Erythroblast (primary cell): Measurements from ENCODE around the gene ZFX.
"Not testable (repeated sequence)": the region's sequence is repeated elsewhere in the genome, so short reads cannot be mapped to it uniquely, and the experiment has no call there.

Experiments used
- DNase-seq, 2 experiments: peaks; one replicate each; lab custom pipeline; 2025; lab: John Stamatoyannopoulos, UW
- GATA1 ChIP-seq: IDR thresholded peaks from 2 replicates; pipeline ENCODE4 v1.6.1; 2011; ENCODE audit warnings: low read depth, mild to moderate bottlenecking, control low read depth, low read length, moderate library complexity
- POLR2A ChIP-seq: IDR thresholded peaks from 2 replicates; pipeline ENCODE4 v1.6.1; 2011; ENCODE audit warnings: mild to moderate bottlenecking, low read length

Gene ZFX

DNA sequence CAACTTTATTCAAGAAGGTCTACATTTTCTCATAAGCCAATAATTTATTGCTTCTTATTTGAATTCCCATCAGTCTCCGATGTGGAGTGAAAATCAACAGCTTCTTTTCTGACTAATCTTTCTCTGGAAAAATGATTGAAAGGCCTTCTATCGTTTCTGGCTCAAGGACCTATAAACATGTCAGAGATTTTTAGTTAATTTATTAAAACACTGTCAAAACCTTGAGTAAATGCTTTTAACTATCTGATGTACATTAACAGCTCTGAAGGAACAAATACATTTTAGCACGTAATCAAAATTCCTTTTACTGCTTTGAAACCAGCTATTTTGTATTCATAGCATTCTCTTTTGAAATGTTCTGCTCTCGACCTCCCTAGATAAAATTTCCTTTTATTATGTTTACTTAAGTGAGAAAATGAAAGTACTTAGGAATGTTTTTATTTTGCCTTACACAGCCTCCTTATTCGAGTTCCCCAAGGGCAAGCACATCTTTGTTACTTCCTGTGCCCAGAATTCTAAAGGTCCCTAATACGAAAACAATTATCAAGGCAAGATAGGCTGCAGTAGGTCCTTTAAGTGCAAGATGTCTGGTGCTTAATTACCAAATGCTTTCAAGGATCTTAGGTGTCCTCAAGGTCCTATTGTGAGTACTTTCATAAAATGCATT, 3.1 kb upstream of the ZFX start:
- TF ChIP-seq GATA1, result no peak
- no peak for TF ChIP-seq POLR2A
- DNase-seq, result peak; percentile 10

DNA sequence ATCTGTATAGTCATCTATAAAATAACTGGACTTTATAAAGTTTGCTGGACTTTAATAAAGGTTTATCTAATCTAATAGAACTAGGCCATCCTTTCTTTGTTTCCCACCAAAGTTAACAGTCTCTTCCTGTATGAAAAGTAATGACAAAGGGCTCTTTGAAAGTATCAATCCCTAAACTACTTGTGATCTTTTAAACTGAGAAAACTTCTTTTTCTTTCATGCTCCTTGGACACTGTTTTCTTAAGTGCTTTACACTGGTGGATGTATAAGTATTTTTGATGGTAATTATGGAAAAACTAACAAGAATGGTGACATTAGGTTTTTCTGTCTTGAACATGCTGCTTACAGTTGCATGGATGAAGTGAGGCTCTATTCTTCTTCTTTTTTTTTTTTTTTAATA, 2.4 kb upstream of the ZFX start:
- TF ChIP-seq POLR2A, result no peak
- no peak for TF ChIP-seq GATA1
- DNase-seq, result no peak

DNA sequence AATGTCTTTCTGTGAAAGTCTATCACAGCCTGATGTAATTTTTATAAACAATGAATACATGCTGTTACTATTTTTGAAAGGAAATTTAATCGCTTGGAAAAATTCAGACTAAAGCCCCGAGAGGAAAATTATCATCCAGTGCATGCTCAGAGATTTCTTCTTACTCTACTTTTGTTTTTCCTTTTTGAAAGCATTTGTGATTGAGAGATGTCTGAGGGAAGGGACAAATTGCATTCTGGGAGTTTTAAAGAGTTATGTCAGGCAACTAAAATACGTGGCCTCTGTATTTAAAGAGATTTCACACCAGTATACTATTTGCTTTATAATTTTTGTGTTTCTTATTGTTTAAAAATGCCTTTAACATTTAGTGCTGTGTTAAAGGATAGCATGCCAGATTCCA, 1.4 kb upstream of the ZFX start:
- TF ChIP-seq POLR2A, result no peak
- TF ChIP-seq GATA1, result no peak
- DNase-seq, result peak; percentile 3 to 19

DNA sequence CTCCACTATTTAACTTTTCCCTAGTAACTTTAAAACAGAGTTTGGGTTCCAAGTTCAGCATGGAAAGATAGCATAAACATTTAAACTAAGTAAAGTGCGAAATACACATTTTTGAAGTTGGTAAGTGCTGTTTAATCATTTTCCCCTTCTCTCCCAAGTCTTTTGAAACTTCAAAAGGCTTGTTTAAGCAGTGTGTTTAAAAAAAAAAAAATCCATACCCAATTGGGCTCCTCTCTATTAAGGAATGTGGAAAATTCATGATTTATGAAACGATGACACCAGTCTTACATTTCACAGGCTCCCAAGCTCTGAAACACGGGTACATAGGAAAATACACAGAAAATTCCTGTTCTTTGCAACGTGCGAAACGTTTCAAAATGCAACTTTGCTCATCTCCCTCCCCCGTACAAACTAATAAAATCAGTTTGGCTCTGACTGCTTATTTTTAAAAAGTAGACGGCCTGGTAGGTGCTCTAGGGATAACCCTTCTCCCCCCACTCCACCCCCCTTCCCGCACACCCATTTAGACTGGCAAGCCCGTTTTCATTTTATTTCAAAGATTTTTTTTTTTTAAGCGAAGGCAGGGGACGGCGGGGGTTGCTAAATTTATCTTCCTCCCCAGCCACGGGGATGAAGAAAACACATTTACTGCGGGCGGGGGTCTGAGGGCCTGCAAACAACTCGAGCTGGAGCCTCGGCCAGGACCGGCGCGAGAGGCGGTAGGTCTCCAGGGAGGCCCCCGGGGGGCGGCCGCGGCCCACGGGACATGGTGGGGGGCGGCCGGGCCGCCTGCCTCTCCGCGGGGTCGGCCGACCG, 786 bp upstream of the ZFX start:
- TF ChIP-seq POLR2A, result no peak
- no peak for TF ChIP-seq GATA1
- DNase-seq, result peak in 1 of 2 experiments; percentile 67

DNA sequence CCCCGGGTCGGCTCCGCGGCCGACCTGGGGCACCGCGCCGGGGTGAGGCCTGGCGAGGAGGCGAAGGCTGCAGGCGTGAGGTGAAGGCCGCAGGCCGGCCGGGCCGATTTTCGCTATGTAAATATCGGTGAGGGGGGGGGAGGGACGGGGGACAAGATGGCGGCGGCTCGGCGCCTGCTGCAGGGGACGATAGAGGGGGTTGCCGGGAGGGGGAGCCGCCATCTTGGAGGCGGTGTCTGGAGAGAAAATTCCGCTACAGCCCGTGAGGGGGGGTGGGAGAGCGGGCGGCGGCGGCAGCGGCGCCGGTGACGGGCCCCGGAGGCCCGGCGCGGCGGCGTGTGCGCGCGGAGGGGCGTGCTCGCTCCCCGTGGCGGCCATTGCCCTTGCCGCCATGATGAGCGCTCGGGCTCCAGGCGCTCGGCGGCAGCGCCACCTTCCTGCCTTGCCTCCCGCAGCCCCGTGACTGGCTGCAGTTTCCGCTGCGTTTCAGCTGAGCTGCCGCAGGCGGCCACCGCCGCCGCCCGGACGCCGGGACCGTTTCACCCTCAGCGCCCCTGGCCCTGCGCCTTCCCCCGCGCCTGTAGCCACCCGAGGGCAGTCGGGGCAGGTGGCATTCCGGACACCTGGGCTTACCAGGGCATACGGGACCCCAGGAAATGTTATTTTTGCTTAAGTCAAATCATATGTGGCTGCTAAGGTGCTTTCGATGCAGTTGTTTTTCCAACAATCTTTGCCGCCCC, 692 bp downstream of the ZFX start:
- peak; percentile 92 to 95 for DNase-seq
- peak; percentile 48 for TF ChIP-seq POLR2A
- TF ChIP-seq GATA1, result no peak

DNA sequence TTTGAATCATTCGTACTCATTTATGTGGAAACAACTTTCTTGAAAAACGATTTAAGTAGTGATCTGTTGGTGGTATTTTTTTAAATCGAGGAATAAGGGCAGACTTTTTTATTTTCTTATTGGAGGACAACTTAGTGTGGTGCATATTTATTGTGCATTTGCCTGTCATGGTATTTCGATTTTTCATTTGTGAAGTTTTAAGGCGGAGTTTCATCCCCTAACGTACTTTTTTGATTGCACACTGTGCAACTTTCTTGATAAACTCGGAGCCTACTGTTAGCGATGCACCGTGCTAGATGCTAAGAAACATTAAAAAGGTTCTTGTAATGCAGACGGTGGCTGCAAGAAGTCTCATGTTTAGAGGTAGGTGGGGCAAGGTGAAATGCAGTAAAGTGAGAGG, 1.4 kb downstream of the ZFX start:
- DNase-seq, result peak; percentile 13 to 40
- TF ChIP-seq POLR2A, result no peak
- TF ChIP-seq GATA1, result no peak

DNA sequence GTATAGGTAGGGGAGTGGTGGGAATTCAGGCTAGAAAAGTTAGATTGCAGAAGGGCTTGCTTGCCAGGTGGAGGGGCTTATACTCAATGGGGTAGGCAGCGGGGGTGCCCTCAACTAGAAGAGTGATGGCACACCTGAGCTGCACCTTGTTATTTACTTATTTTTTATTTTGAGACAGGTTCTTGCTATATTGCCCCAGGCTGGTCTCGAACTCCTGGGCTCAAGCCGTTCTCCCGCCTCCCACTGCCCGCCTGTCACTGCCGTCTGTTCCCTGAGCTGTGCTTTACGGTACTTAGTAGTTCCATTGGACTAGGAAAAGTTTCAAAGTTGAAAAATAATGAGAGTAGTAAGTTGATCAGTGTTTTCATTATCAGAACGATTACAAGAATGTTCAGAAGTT, 2.0 kb downstream of the ZFX start:
- TF ChIP-seq POLR2A (no peak), GATA1 (no peak)
- no peak for DNase-seq

DNA sequence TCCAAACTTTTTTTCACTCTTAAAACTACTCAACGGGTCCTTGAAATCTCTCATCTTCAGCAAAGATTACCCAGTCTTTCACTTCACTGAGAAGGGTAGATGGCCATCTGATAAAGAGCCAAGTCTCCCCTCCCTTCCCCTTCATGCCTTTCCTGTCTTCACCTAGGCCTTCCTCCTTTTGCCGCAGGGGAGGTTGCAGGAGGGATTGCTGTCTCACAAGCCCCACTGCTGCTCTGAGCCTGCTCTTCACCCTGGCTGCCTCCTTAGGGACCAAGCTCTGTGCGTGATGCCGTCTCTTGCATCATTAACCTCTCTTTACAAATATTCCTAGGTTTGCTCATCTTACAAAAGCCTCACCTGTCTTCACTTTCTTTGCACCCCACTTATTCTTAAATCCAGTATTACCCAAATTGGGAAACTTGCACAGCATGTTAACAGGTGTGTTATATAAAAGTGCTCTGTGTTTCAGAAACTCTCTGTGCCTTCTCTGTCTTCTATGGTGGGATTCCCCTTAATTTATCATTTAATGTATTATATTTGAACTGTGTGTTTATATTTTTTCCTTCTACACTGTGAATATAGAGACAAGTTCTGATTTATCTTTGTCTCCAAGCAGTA, 3.8 kb downstream of the ZFX start:
- DNase-seq, result peak; percentile 4 to 19

DNA sequence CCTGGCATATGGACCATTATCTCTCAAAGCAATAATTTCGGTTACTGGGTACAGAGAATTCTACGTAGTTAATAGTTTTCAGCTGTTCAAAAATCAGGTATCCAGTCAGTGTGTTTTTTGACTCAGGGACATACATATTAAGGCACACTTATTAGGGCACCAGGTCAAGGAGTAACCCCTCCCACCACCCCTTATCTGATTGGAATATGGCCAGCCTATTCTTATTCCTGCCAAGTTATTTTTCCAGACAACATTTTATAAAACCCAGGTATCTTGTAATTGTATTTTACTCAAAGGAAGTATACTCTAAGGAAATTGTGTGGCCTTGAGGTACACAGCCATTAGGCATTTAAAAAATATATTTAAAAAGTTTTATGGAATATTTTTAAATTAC, 4.3 kb downstream of the ZFX start:
- TF ChIP-seq POLR2A, result no peak
- TF ChIP-seq GATA1, result peak; percentile 10
- peak; percentile 40 to 49 for DNase-seq

More for the DNA sequence above, 3.8 kb downstream of the ZFX start:
- TF ChIP-seq GATA1 (no peak), POLR2A (no peak)

DNA sequence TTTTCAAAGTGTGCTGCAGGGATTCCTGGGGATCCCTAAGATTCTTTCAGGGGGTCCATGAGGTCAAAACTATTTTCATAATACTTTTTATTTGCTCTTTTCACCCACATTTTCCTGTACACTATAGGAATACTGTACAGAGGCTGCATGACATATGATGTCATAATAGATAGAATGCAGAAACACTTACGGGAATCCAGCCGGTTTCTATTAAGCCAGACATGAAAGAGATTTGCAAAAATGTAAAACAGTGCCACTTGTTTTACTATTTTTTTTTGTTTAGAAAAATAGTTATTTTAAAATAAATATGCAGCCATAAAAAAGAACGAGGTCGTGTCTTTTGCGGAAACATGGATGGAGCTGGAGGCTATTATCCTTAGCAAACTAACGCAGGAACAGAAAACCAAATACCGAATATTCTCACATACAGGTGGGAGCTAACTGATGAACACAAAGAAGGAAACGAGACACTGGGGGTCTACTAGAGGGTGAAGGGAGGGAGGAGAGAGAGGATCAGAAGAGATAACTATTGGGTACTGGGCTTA, 5.0 kb downstream of the ZFX start:
- DNase-seq, result no peak
- no peak for TF ChIP-seq POLR2A

DNA sequence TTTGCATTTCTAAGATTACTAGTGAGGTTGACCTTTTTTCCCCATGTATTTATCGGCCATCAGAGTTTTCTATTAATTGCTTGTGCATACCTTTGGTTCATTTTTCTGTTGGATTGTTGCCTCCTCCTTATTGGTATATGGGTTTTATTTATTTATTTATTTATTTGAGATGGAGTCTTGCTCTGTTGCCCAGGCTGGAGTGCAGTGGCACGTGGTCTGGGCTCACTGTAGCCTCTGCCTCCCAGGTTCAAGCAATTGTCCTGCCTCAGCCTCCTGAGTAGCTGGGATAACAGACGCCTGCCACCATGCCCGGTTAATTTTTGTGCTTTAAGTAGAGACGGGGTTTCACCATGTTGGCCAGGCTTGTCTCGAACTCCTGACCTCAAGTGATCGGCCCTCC, 6.2 kb downstream of the ZFX start:
- not testable (repeated sequence) for DNase-seq

DNA sequence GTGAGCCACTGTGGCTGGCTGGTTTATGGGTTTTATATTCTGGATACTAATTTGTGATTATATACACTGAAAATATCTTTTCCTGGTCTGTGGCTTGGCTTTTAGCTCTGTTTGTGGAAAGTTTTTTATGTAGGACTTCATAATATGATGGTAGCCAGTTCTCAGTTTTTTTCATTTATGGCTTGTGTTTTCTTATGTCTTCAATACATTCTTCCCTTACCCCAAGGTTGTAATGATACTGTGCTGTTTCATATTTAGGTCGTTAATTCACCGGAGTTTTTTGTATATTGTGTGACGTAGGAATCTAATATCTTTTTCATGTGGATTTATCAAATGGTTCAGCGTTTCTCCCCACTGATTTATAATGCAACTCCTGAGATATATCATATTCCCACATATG, 6.6 kb downstream of the ZFX start:
- TF ChIP-seq POLR2A (no peak), GATA1 (no peak)
- DNase-seq, result no peak

DNA sequence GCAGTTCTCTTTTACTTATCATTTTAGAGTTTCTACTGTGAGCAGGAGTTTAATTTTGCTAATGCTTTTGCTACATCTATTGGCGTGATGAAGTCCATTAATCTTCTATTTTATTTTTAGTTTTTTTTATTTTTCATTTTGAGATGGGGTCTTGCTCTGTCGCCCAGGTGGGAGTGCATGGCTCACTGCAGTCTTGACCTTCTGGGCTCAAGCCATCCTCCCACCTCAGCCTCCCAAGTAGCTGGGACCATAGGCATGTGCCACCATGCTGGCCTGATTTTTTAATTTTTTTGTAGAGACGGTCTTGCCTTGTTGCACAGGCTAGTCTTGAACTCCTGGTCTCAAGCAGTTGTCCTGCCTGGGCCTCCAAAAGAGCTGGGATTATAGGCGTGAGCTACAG, 9.4 kb downstream of the ZFX start:
- TF ChIP-seq GATA1, result no peak
- TF ChIP-seq POLR2A, result no peak
- no peak for DNase-seq

DNA sequence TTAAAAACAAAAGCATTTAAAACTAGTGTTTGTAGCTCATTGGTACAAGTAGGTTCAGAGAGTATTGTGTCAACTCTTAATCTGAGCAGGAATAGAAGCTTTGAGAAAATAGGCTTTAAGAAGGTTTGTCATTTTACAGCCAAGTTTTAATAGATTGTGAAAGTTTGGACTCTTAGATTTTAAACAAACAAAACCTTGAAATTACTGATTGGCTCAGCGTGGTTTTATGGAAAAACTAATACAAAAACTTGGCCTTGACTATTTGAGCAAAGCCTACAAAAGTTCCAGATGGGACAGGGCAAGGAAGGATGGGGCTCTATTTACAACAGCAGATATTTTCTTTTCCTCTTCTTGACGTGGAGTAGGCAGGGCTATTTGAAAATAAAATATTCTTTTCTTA, 16.5 kb downstream of the ZFX start:
- no peak for DNase-seq
- TF ChIP-seq GATA1, result no peak
- no peak for TF ChIP-seq POLR2A
